ENCODE data around the gene BLOC1S1. TPM values are rescaled to one million over a fixed set of nuclear protein-coding genes. Genes with fewer than 3 reads are reported as not detected.

Gene BLOC1S1
- total and polyA plus RNA-seq, 9 of the 15 experiments (the other 6 are each of a cell fraction or from before 2014, with no cell fraction given): 75.2 to 161 (median 98.8) TPM

DNA sequence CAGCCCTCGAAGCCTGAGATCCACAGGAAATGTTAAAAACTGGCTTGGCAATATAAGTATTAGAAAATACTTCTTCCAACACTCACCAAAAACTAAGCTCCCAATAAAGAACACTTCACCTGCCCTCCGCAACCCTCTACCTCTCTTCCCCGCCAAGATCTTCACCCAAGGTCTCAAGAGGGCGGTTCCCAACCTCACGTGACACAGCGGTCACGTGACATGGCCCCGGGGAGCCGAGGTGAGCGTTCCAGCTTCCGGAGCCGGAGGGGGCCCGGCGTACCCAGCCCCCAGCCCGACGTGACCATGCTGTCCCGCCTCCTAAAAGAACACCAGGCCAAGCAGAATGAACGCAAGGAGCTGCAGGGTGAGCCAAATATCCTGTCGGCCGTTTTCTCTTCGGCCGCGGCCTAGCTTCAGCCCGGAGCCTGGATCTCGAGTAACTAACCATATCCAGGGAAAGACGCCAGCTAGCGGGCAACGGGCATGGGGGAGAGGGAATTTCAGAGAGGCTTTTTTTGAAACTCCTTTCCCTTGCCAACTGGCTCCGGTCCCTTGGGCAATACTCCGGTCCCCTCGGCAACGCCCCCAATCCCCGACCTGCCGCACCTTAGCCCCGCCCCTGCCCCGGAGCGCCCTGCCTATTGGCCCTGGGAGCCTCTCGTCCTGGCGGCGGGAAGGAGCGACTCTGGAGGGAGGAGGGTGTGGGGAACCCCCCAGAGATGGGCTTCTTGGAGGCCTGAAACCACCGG, at the start of gene BLOC1S1 (continued):
- TF ChIP-seq SMAD4 (CRISPR knock-in tag; conservative IDR thresholded peaks at IDR 0.05) (peak; percentile 60), E2F8 (IDR thresholded peaks at IDR 0.05; ENCODE audit: low read depth, partially characterized antibody) (peak; percentile 86), MCM2 (IDR thresholded peaks at IDR 0.05; ENCODE audit: low read depth) (no peak), ZNF445 (CRISPR knock-in tag; IDR thresholded peaks at IDR 0.05; ENCODE audit: low read depth) (no peak), ATF6 (CRISPR knock-in tag; IDR thresholded peaks at IDR 0.05) (no peak), ZNF280B (CRISPR knock-in tag; IDR thresholded peaks at IDR 0.05) (no peak), ELF1 (tag; IDR thresholded peaks at IDR 0.05) (peak; percentile 91), TEAD4 (IDR thresholded peaks at IDR 0.05; ENCODE audit: low read length) (no peak), TEAD4 (CRISPR knock-in tag; IDR thresholded peaks at IDR 0.05; ENCODE audit: borderline replicate concordance) (no peak), KDM2B (CRISPR knock-in tag; IDR thresholded peaks at IDR 0.05) (peak; percentile 69; the same call in 1 of the 2 replicates), ESRRA (IDR thresholded peaks at IDR 0.05; ENCODE audit: borderline replicate concordance, low read depth) (peak; percentile 70), SMAD2 (IDR thresholded peaks at IDR 0.05; ENCODE audit: low read depth, low read length) (no peak)
